ENCODE measurements around the gene EED. TPM values are rescaled to one million over a fixed set of nuclear protein-coding genes. Genes with fewer than 3 reads are reported as not detected.
A peak's percentile ranks its signal among the peaks of the same experiment; 100 is the strongest.

EED gene
- polyA plus RNA-seq, 1 experiment, result 5.7 TPM

- ChIA-PET POLR2A (no interaction called here), CTCF (no interaction called here)
- DNase-seq (ENCODE audit: low read depth), result no peak
- no peak for TF ChIP-seq CTCF (IDR thresholded peaks at IDR 0.05; ENCODE audit: insufficient read depth, low read depth, low read length)
- Histone ChIP-seq H3K27me3 (ENCODE audit: control insufficient read depth, insufficient read depth, low read length) (no peaks in the 10 kb centered on the region), H3K4me3 (ENCODE audit: low read depth, low read length) (no peak overlapping the region), H3K36me3 (ENCODE audit: control insufficient read depth, insufficient read depth, low read length) (no peaks in the 10 kb centered on the region)
These were observed 4.1 kb downstream of the EED start for GRCh38 chr11:86248609-86249008.

- POLR2A ChIA-PET, result no interaction called here
- no peak overlapping the region for H3K4me3 ChIP-seq (ENCODE audit: low read depth, low read length)
- no peaks in the 10 kb centered on the region for H3K36me3 ChIP-seq (ENCODE audit: control insufficient read depth, insufficient read depth, low read length)
- CTCF ChIA-PET, result interaction anchor here (1.1 kb wide), 1 partner anchor 21 kb away, joined by 3 read pairs; no protein-coding TSS in a partner anchor
- no peaks in the 10 kb centered on the region for H3K27me3 ChIP-seq (ENCODE audit: control insufficient read depth, insufficient read depth, low read length)
- TF ChIP-seq CTCF (IDR thresholded peaks at IDR 0.05; ENCODE audit: insufficient read depth, low read depth, low read length), result no peak
- no peak for DNase-seq (ENCODE audit: low read depth)
These were observed 5.0 kb downstream of the EED start for GRCh38 chr11:86249307-86250098.

- H3K4me3 ChIP-seq (ENCODE audit: low read depth, low read length), result peak overlapping the region; percentile 12; the same call in 1 of the 2 replicates
- POLR2A ChIA-PET, result no interaction called here
- TF ChIP-seq CTCF (IDR thresholded peaks at IDR 0.05; ENCODE audit: insufficient read depth, low read depth, low read length), result no peak
- H3K27me3 ChIP-seq (ENCODE audit: control insufficient read depth, insufficient read depth, low read length), result no peaks in the 10 kb centered on the region
- DNase-seq (ENCODE audit: low read depth), result no peak
- H3K36me3 ChIP-seq (ENCODE audit: control insufficient read depth, insufficient read depth, low read length), result no peaks in the 10 kb centered on the region
- CTCF ChIA-PET, result no interaction called here
These were observed 6.8 kb downstream of the EED start for GRCh38 chr11:86251345-86251744.

GRCh38 chr11:86255896-86256295, 11.3 kb downstream of the EED start:
- no peaks in the 10 kb centered on the region for H3K27me3 ChIP-seq (ENCODE audit: control insufficient read depth, insufficient read depth, low read length)
- ChIA-PET CTCF (interaction anchor here (1.3 to 2.4 kb wide), 2 partner anchors 10 to 401 kb away, joined by 4 read pairs; partner anchors contain the start of gene CCDC83), POLR2A (no interaction called here)
- H3K36me3 ChIP-seq (ENCODE audit: control insufficient read depth, insufficient read depth, low read length), result no peaks in the 10 kb centered on the region
- H3K4me3 ChIP-seq (ENCODE audit: low read depth, low read length), result no peak overlapping the region
- TF ChIP-seq CTCF (IDR thresholded peaks at IDR 0.05; ENCODE audit: insufficient read depth, low read depth, low read length), result no peak
- DNase-seq (ENCODE audit: low read depth), result no peak

- H3K36me3 ChIP-seq (ENCODE audit: control insufficient read depth, insufficient read depth, low read length), result peaks cover 2% of the 10 kb centered on the region; the same call in 1 of the 2 replicates
- H3K4me3 ChIP-seq (ENCODE audit: low read depth, low read length), result no peak overlapping the region
- no peak for DNase-seq (ENCODE audit: low read depth)
- CTCF ChIA-PET, result interaction anchor here (1.0 to 2.4 kb wide), 2 partner anchors 18 to 401 kb away, joined by 3 to 4 read pairs; partner anchors contain the start of gene CCDC83
- TF ChIP-seq CTCF (IDR thresholded peaks at IDR 0.05; ENCODE audit: insufficient read depth, low read depth, low read length), result no peak
- H3K27me3 ChIP-seq (ENCODE audit: control insufficient read depth, insufficient read depth, low read length), result no peaks in the 10 kb centered on the region
- POLR2A ChIA-PET, result no interaction called here
These were observed 12.1 kb downstream of the EED start for GRCh38 chr11:86256608-86257007.

Data from BJ (cell line).